Naive thymus-derived CD4-positive, alpha-beta T cell (primary cell): ENCODE data around the gene TSHZ2. TPM values are rescaled to one million over a fixed set of nuclear protein-coding genes. Genes with fewer than 3 reads are reported as not detected.
"Not testable (repeated sequence)": the region's sequence is repeated elsewhere in the genome, so short reads cannot be mapped to it uniquely, and the experiment has no call there.

ENCODE experiments used
- ATAC-seq: fragments of 150-1000 bp; cut with Tn5 transposase; 2 replicates; pipeline ENCODE4 v1.10.0; 2021; ENCODE audit warnings: mild to moderate bottlenecking, moderate library complexity
- CTCF ChIA-PET: fragments of 350-600 bp; sonication (Branson Sonifier 250); formaldehyde crosslinking; loops from one replicate; lab custom pipeline; 2021; ENCODE audit warnings: antibody characterized with exemption; lab: Charles Lee
- POLR2A ChIA-PET: fragments of 350-600 bp; sonication (Branson Sonifier 250); formaldehyde crosslinking; loops from one replicate; lab custom pipeline; 2021; ENCODE audit warnings: antibody characterized with exemption, inconsistent platforms; lab: Charles Lee
- DNase-seq, 9 donors: peaks; one replicate each; pipeline versions ENCODE4 v3.0.0 to v3.0.0-alpha.2; 2020 to 2022; ENCODE audit warnings: mixed read lengths in 1 of 9
- H3K27ac ChIP-seq: one replicate; pipeline ENCODE4 v1.7.0; 2013; ENCODE audit warnings: mild to moderate bottlenecking, low read depth, low read length, moderate library complexity
- H3K27me3 ChIP-seq, 2 donors: one replicate each; pipeline ENCODE4 v1.7.0; 2013; ENCODE audit warnings: low read length in 2 of 2, mild to moderate bottlenecking in 2 of 2, moderate library complexity in 2 of 2; ENCODE audit not compliant: control insufficient read depth in 2 of 2, insufficient read depth in 2 of 2
- H3K36me3 ChIP-seq, 3 experiments: 1 replicate in 2 of 3; 2 replicates in 1 of 3; pipeline ENCODE4 v1.7.0; 2013; ENCODE audit warnings: low read length in 3 of 3, mild to moderate bottlenecking in 3 of 3, moderate library complexity in 1 of 3; ENCODE audit not compliant: insufficient read depth in 3 of 3, control insufficient read depth in 2 of 3
- H3K4me1 ChIP-seq, 2 donors: one replicate each; pipeline ENCODE4 v1.7.0; 2013; ENCODE audit warnings: low read length in 2 of 2, mild to moderate bottlenecking in 2 of 2, moderate library complexity in 1 of 2; ENCODE audit not compliant: control insufficient read depth in 2 of 2, insufficient read depth in 2 of 2
- H3K4me3 ChIP-seq: 2 replicates; pipeline ENCODE4 v1.7.0; 2013; ENCODE audit warnings: mild to moderate bottlenecking, low read length
- H3K9me3 ChIP-seq, 3 experiments: 1 replicate in 2 of 3; 2 replicates in 1 of 3; pipeline ENCODE4 v1.7.0; 2013; ENCODE audit warnings: low read length in 3 of 3; ENCODE audit not compliant: control insufficient read depth in 2 of 3
- H3K27ac Mint-ChIP-seq, 9 donors: one replicate each; pipeline ENCODE4 v1.8.0; 2020 to 2022; ENCODE audit warnings: mixed read lengths in 9 of 9, mild to moderate bottlenecking in 8 of 9, moderate library complexity in 5 of 9, inconsistent platforms in 2 of 9
- H3K27me3 Mint-ChIP-seq, 5 donors: one replicate each; pipeline ENCODE4 v1.8.0; 2021 to 2022; ENCODE audit warnings: mixed read lengths in 5 of 5, mild to moderate bottlenecking in 1 of 5
- H3K36me3 Mint-ChIP-seq, 5 donors: one replicate each; pipeline ENCODE4 v1.8.0; 2020 to 2022; ENCODE audit warnings: mixed read lengths in 5 of 5, mild to moderate bottlenecking in 3 of 5, inconsistent platforms in 1 of 5
- H3K4me1 Mint-ChIP-seq, 7 donors: one replicate each; pipeline ENCODE4 v1.8.0; 2020 to 2022; ENCODE audit warnings: mixed read lengths in 7 of 7, mild to moderate bottlenecking in 3 of 7, inconsistent platforms in 1 of 7
- H3K4me3 Mint-ChIP-seq, 10 donors: one replicate each; pipeline ENCODE4 v1.8.0; 2020 to 2022; ENCODE audit warnings: mild to moderate bottlenecking in 10 of 10, mixed read lengths in 10 of 10, moderate library complexity in 6 of 10, inconsistent platforms in 2 of 10
- H3K9me3 Mint-ChIP-seq, 11 donors: one replicate each; pipeline ENCODE4 v1.8.0; 2020 to 2022; ENCODE audit warnings: mixed read lengths in 11 of 11, mild to moderate bottlenecking in 4 of 11, inconsistent platforms in 1 of 11, moderate library complexity in 1 of 11
- intact Hi-C, 2 donors: fragments of 100-400 bp; cut with micrococcal nuclease; formaldehyde crosslinking; loops; one replicate each; pipeline ENCODE4 v1.15.1; 2023
- polyA plus RNA-seq, 2 donors: library from polyadenylated mRNA; unstranded; fragments of 300-500 nt; fragmentation: Illumina TruSeq; gene quantifications; one replicate each; pipeline ENCODE4 v1.2.3, GENCODE V29; 2021
- total RNA-seq, 6 experiments: library from RNA in 5 of 6; stranded (reverse) in 5 of 6; gene quantifications; 1 replicate in 5 of 6; 2 replicates in 1 of 6; pipeline ENCODE4 v1.2.3 and lab custom pipeline; 2021 to 2026

The TSHZ2 gene
- total and polyA plus RNA-seq, 7 experiments from 2014 or later = 6.0 to 84.5 (median 42.5) TPM

DNA sequence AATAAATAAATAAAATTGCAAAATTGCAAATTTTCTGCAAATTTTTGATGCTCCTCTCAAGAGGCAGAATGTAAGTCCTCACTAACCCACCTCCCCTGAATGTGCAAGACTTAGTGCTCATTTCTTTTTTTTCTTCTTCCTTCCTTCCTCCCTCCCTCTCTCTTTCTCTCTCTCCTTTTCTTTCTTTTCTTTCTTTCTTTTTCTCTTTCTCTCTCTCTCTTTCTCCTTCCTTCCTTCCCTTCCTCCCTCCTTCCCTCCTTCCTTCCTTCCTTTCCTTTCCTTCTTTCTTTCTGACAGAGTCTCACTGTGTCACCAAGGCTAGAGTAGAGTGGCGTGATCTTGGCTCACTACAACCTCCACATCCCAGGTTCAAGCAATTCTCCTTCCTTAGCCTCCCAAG lies 561.3 kb downstream of the TSHZ2 start:
- intact Hi-C loops = no loop called here
- H3K4me3 ChIP-seq = no peak overlapping the region
- Mint-ChIP-seq H3K27ac (no peak overlapping the region), H3K9me3 (peaks cover 0 to 4% (median 0%) of the 10 kb centered on the region in 11 donors), H3K4me3 (no peak overlapping the region), H3K36me3 (peaks cover 0 to 4% (median 0%) of the 10 kb centered on the region in 5 donors), H3K4me1 (peaks cover 0 to 2% (median 0%) of the 10 kb centered on the region in 7 donors), H3K27me3 (no peaks in the 10 kb centered on the region)
- no peaks in the 10 kb centered on the region for H3K27me3 ChIP-seq
- ATAC-seq (no peak), DNase-seq (no peak)
- no peak overlapping the region for H3K27ac ChIP-seq
- no peaks in the 10 kb centered on the region for H3K4me1 ChIP-seq
- ChIA-PET CTCF (no interaction called here), POLR2A (no interaction called here)
- no peaks in the 10 kb centered on the region for H3K36me3 ChIP-seq
- H3K9me3 ChIP-seq = no peaks in the 10 kb centered on the region

DNA sequence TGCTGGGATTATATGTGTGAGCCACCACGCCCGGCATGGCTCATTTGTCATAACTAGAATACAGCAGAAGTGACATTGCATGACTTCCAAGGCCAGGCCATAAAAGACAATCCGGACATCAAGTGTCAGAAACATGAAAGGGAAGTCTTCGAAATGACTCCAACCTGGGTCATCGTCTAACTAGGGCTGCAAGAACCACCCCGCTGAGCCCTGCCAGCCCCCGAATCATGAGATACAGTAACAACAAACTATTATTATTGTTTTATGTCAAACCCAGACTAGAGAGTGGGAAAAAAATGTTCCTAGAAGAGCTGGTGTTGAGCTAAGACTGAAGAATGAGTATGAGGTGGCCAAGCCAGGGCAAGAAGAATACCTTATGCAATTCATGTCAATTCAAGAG lies 561.9 kb downstream of the TSHZ2 start:
- no peaks in the 10 kb centered on the region for H3K27me3 Mint-ChIP-seq
- intact Hi-C loops = no loop called here
- Histone ChIP-seq H3K9me3 (no peaks in the 10 kb centered on the region), H3K36me3 (no peaks in the 10 kb centered on the region), H3K4me1 (no peaks in the 10 kb centered on the region), H3K4me3 (no peak overlapping the region), H3K27ac (no peak overlapping the region), H3K27me3 (no peaks in the 10 kb centered on the region)
- DNase-seq (no peak), ATAC-seq (no peak)
- ChIA-PET CTCF (no interaction called here), POLR2A (no interaction called here)
- H3K36me3 Mint-ChIP-seq = peaks cover 0 to 4% (median 0%) of the 10 kb centered on the region in 5 donors
- H3K9me3 Mint-ChIP-seq = peaks cover 0 to 4% (median 0%) of the 10 kb centered on the region in 11 donors
- H3K4me1 Mint-ChIP-seq = peaks cover 0 to 2% (median 0%) of the 10 kb centered on the region in 7 donors
- H3K4me3 Mint-ChIP-seq = no peak overlapping the region
- H3K27ac Mint-ChIP-seq = no peak overlapping the region

- H3K4me3 ChIP-seq = no peak overlapping the region
- H3K36me3 Mint-ChIP-seq = peaks cover 0 to 4% (median 0%) of the 10 kb centered on the region in 5 donors
- H3K27ac ChIP-seq = no peak overlapping the region
- no peak overlapping the region for H3K4me3 Mint-ChIP-seq
- H3K4me1 ChIP-seq = no peaks in the 10 kb centered on the region
- ChIA-PET CTCF (no interaction called here), POLR2A (no interaction called here)
- no peak for DNase-seq
- no peak overlapping the region for H3K27ac Mint-ChIP-seq
- H3K4me1 Mint-ChIP-seq = peaks cover 0 to 2% (median 0%) of the 10 kb centered on the region in 7 donors
- no peaks in the 10 kb centered on the region for H3K27me3 Mint-ChIP-seq
- H3K27me3 ChIP-seq = no peaks in the 10 kb centered on the region
- H3K9me3 ChIP-seq = no peaks in the 10 kb centered on the region
- intact Hi-C loops = no loop called here
- no peak for ATAC-seq
- H3K36me3 ChIP-seq = no peaks in the 10 kb centered on the region
- H3K9me3 Mint-ChIP-seq = no peaks in the 10 kb centered on the region
Observed at GRCh38 chr20:53535878-53536277, 563.7 kb downstream of the TSHZ2 start.

- H3K27me3 ChIP-seq, H3K36me3 ChIP-seq, H3K27me3 Mint-ChIP-seq, DNase-seq, POLR2A ChIA-PET, ATAC-seq, H3K9me3 ChIP-seq, H3K4me1 Mint-ChIP-seq, H3K27ac Mint-ChIP-seq, H3K4me3 ChIP-seq, H3K27ac ChIP-seq, H3K4me1 ChIP-seq, H3K4me3 Mint-ChIP-seq, intact Hi-C loops, H3K9me3 Mint-ChIP-seq, H3K36me3 Mint-ChIP-seq: not testable (repeated sequence)
- CTCF ChIA-PET = interaction anchor here (1.3 kb wide), 1 partner anchor 11 kb away, joined by 3 read pairs; no protein-coding TSS in a partner anchor
Observed at GRCh38 chr20:53536382-53536781, 564.2 kb downstream of the TSHZ2 start.

- Mint-ChIP-seq H3K4me1 (no peaks in the 10 kb centered on the region), H3K9me3 (no peaks in the 10 kb centered on the region), H3K27me3 (no peaks in the 10 kb centered on the region), H3K36me3 (peaks cover 0 to 4% (median 0%) of the 10 kb centered on the region in 5 donors), H3K27ac (no peak overlapping the region), H3K4me3 (no peak overlapping the region)
- no peaks in the 10 kb centered on the region for H3K27me3 ChIP-seq
- no peak overlapping the region for H3K4me3 ChIP-seq
- no peak overlapping the region for H3K27ac ChIP-seq
- POLR2A ChIA-PET = interaction anchor here (0.6 kb wide), 1 partner anchor 492 kb away, joined by 3 read pairs; no protein-coding TSS in a partner anchor
- intact Hi-C loops = no loop called here
- H3K4me1 ChIP-seq = no peaks in the 10 kb centered on the region
- no peaks in the 10 kb centered on the region for H3K9me3 ChIP-seq
- H3K36me3 ChIP-seq = no peaks in the 10 kb centered on the region
- ATAC-seq (no peak), DNase-seq (no peak)
- CTCF ChIA-PET = no interaction called here
Observed at GRCh38 chr20:53539516-53539915, 567.4 kb downstream of the TSHZ2 start.
